ENCODE results near the gene PLSCR4.

PLSCR4 gene

DNA sequence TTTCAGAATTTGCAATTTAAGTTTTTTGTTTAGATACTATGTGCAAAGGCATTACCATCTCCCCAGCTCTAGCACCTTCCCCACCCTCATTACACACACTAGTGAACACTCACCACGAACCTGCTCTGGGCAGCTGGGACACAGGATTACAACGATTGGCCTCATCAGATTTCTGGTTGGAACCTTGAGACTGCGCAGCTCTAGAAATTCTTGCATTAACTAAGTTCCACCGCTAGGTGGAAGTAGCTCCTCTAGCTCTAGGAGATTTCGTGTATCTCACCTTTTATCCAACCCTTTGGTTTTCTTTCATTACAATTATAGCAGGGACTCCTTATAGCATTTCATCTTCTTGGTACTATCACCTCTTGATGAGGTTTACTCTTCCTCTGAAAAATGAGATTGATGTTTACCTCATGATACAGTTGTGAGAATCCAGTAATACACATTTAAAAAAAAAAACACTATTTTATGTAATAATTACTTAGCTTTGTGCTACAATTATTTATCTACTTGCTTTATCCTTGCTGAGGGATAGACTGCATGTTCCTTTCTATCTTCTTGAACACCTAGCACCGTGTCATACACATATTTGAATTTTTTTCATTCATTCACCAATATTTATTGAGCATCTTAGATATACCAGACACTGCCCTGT lies 61.3 kb downstream of the PLSCR4 start:
- DNase-seq, result peak in 1 of 2 donors; percentile 48

DNA sequence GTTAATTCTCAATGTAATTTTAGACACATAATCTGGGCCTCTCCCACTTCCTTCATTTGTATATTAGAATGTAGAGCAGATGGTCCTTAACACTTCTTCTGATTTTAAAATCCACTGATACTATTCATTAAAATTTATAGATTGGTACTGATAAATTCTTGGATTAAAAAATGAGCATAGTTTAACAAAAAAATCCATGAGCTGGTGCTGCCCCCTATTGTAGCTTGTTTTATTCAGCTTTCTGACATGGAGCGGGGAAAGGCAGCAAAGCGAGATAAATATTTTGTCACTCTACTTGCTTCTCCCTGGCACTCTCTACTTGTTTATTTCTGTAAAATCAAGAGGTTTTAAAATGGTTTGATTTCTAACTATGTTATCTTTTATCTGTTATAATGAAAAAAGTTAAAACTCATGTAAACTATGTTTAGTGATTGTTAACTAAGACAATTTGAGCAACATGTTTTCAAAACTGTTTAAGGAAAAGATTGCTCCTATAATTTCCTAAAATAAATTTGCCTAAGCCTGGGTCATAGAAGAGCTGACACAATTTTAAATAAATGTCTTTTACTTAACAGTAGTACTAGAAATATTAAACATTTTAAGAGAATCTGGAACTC lies 63.5 kb downstream of the PLSCR4 start:
- peak; percentile 9 to 73 for DNase-seq

DNA sequence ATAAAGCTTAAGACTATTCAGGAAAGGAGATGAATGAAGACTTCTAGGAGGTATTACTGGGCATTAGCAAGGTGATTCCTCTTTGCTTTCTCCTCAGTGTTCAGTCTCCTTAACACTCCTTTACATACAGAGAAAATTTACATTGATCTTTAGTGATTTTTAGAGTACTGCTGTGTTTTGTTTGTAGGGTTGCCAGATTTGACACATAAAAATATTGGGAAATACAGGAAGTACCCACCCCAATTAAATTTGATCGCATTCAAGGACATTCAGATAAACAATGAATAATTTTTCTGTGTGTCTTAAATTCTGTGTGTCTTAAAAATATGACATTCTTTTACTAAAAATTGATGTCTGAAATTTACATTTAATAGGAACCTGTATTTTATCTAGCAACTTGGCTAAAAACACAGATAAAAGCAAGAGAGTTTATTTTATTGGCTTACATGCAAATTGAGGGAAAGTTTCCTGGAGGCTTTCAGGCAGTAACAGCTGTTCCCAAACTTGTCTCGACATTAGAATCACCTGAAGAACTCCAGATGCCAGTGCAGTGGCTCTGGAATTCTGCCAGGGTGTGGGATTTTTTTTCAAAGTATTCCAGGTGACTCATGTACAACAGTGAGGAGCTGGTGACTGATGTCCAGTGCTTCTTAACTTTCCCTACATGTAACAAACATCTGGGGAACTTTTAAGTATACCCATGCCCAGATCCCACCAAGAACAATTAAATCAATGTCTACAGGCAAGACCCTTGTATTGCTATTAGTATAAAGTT lies 66.5 kb downstream of the PLSCR4 start:
- no peak for DNase-seq

DNA sequence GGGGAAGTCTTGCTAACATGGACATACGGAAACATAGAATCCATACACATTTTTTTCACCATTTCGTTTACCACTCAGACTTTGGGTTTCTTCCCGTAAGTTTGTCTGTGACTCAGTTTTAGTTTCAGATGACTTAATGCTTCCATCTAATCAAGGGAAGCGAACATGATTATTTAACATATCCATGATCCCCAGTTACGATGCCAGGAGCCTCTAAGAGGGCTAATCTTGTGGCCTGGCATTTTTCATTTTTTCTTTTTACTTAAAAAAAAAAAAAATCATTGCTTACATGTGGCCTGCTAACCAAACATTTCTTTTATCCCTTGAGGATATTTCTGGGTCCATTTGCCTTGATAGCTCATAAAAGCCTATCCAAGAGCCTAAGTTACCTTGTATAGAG lies 69.7 kb downstream of the PLSCR4 start:
- DNase-seq, result no peak

DNA sequence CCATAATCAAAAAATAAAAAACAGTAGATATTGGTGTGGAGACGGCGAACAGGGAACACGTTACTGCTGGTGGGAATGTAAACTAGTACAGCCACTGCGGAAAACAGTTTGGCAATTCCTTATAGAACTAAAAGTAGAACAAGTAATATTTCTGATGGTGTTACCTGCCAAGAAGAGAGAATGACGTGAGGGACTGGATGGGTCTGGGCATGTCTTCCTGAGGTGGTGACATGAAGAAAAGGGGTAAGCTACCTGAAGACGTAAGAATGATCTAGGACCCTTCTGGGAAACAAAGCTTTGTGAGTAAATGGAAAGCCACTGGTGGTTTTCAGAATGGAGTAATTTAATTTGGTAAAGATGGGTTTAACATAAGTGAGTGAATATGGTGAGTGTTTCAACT lies 70.5 kb downstream of the PLSCR4 start:
- DNase-seq, result no peak

DNA sequence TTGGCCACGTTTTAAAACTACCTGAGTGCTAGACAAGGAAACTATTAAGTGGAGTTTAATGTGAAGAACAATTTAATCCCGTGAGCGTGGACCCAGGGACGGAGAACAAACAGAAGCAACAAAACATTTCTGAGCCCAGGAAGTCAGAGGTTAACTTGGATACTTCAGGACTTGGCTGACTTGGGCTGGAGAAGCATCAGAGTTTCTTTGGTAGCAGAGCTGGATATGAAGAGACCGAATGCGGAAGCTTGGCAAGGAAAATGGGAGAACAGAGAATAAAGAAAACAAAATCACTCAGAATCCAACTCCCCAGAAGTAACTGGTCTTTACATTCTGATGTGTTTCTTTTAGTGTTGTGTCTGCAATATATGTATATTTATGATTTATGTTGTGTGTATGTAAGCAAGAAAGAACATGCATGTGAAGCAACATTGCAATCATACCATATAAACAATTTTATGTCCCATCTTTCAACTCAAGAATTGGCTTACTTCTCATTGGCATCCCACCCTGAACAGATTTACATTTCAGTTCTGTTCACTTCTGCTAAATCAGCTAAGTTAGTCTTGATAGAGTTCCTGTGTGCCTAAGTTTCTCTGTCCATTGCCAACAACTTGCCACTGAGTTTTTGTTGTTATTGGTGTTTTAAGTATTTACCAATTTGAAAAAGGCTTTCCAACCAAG lies 72.8 kb downstream of the PLSCR4 start:
- DNase-seq, result no peak

DNA sequence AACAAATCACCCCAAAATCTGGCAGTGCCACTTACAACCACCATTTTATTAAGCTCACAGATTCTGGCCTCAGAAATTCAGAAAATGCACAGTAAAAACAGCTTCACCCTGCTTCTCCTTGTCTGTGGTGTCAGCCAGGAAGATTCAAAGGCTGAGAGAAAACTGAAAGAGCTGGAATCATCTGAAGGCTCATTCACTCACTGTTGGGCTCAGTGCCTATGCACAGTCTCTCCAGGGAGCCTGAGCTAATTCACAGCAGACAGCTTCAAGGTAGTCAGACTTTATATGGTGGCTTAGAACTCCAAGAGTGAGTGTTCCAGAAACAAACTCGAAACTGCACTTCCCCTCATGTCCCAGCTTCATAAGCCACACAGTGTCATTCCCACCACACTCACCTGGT lies 73.4 kb downstream of the PLSCR4 start:
- DNase-seq, result no peak

DNA sequence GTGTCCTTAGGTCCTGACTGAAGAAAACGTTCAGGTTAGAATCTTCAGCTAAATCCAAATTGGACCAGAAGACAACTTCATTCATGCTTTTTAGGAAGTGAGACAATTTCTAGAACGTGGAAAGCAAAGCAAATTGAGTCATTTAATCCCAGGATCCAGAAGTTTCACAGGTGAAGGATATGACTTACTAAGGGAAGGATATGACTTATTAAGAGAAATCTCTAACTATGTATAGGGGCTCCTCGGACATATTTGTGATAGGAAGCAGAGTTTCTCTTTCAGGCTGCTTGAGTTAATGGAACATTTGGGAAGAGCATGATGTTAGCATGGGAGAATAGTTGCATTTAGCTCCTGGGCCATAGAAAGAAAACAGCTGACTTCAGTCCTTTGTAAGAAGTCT lies 73.8 kb downstream of the PLSCR4 start:
- DNase-seq, result no peak

DNA sequence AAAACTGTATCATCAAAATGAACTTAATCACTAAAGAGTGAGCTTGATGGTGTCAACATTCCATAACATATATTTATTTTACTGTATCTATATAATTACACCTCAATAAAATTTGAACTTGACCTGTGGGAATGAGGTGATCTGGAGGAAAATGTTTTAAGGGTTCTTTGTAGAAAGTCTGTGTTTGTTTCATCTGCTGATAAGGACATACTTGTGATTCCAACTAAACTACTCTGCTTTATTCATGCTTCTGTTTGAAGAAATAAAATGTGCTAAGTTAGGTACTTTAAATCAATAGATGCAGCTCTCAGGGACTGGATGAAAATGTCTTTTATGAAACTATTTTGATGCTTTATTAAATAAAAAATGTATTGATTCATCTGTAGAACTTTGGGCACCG lies 78.3 kb downstream of the PLSCR4 start:
- DNase-seq, result no peak

DNA sequence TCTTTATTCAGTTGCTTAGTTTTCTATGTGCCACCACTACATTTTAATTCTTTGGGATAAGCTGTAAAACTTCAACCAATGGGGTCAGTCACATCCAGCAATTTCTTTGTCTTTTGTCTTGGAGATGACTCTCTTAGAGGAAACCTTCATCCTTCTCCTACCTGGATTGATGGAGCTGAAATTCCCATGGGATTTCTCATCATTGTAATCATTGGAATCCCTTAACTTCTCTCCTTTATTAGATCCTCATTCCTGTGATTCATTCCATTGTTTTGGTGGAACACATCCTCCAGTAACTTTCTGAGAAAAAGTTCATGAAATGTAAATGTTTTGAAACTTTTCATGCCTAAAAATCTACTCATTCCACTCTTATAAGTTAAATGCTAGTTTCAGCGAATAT lies 80.3 kb downstream of the PLSCR4 start:
- no peak for DNase-seq

DNA sequence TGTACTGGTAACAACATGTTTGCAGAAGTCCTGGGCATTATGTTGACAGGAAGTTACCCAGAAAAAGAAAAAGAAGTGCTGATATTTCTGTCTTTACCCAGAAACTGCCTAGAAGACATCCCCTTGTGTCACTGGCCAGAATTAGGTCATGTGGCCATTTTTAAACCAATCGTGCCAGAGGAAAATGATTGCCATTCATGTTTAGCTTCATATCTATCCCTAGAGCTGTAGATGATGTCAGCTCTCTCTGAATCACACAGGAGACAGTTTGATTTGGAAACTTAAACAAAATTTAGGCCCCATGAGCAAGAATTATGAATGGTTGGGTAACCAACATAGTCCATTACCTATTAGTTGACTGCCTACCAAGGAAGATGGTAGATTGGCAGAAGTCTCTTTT lies 81.0 kb downstream of the PLSCR4 start:
- DNase-seq, result no peak

DNA sequence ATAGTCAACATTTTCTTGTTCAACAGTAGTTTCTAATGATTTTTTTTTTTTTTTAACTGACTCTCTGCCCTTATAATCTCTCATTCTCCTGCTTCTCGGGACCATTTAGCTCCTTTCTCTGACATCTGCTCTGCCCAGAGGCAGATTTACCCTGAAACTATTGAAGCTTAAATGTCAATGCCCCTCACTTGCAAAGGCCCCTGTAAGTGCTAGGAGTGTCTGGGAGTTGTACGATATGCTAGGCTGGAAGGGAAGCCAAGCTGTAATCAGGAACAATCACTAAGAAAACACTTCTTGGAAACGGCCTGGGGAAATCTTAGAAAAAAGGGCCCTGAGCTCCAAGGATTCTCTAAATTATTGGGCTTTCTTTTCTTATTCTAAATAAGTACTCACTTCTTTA lies 84.1 kb downstream of the PLSCR4 start:
- no peak for DNase-seq

DNA sequence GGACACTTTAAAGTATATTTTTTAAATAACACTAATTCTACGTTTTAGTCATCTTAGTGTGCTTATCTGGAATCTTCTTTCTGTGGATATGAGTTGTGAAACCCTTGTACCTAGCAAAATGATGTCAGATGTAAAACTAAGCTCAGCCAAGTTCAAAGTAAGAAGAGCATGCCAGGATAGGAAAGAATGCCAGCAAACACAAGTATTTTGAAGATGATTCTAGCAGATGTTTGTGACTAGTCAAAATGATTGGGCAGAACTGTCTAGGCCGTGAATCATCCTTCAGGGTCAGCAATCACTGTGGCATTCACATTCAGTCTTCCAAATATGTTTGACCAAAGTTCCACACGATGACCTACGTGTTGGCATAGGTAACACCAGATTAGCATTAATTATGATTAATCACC lies 84.5 kb downstream of the PLSCR4 start:
- no peak for DNase-seq

DNA sequence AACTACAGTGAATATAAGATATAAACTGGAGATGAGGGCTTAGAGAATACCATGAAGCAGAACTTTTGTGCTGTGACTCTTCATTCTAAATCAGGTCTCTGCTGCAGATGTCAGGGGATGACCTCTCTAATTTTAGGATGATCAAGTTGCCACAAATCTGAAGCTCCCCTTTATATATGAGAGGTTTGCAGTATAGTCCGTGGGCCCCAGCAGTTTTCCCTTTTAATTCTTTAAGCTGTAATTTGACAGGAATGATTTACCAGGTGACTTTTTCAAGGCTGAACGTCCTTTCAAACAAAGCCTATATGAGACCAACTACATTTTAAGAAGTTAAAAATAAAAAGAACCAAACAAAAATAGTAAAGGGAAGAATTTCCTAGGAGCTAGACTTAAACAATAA lies 85.0 kb downstream of the PLSCR4 start:
- no peak for DNase-seq

DNA sequence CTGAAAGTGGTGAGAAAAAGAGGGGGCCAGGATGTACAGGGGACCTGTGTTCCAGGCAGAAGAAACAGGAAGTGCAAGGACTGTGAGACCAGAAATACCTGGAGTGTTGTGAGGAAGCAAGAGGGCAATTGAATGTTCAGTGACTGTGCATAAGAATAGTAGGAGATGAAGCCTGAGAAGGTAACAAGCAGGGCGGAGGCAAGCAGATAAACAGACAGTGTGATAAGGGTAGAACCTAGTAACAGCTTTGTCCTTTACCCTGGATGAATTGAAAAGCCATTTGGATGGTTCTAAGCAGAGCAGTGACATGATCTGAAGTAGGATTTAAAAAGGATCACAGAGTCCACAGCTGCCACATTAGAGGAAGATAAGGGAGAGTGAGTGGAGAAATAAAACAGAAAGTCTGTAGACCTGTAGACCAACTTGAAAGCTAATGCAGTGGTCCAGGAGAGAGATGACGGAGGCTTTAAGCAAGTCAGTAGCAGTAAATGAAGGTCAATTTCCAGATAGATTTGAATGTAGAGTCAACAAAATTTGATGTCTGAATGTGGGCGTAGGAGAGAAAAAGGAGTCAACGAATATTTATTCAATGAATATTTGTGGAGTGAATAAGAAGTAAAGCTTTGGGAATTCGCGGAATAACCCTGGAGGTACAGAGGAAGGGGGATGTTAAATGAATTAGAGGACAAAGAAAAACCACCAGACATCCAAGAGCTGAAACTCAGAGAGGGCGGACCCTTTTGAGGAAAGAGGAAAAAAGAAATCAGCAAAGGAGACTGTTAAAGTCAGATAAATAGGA lies 85.7 kb downstream of the PLSCR4 start:
- DNase-seq, result no peak

DNA sequence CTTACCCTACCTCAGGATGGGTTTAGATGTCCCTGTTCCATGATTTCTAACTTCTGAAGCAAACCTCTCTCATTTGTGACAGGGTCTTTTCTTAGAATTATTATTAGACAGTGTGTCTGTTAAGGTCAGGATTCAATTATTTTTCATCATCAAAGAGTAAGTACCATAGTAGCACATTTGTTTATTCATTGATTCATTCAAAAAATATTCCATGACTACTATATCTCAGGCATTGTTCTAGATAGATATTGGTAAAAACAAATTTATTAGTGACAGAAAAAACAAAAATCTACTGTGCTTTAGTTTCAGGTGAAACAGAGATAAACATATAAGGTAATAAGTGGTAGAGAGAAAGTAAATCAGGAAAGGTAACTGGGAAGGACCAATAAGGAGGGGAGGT lies 86.4 kb downstream of the PLSCR4 start:
- no peak for DNase-seq

DNA sequence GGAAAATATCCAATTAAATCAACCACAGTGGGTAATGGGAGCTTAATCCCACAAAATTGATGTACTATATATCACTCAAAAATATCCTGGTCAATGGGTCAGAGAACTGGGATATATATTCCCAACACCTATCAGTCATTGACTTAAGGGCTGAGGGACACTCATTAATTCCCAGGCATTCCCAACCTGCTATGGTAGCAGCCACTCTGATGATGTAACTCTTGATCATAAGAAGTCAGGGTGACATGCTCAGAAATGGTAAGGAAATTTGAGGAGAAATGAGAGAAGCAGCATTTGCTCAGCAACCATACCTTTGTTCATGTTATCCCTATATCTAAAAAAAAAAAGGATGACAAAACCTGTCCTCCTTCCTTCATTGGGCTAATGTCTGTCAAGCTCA lies 86.8 kb downstream of the PLSCR4 start:
- DNase-seq, result no peak

DNA sequence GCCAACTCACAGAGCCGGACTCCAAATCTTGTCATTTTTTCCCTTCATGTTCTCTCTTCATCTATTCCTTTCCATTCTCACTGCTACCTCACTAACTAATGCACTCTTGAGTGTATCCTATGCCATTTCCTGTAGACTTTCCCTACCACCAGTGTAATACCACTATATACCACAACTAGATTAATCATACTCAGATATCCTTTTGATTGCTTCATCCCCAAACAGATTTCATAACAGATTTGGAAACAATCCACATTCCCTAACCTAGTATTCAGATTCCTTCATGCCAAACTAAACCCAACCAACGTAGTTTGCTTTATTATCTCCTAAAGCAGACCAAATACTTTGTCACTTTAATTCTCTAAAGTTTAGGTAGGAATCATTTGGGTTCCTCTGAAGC lies 87.3 kb downstream of the PLSCR4 start:
- DNase-seq, result no peak

DNA sequence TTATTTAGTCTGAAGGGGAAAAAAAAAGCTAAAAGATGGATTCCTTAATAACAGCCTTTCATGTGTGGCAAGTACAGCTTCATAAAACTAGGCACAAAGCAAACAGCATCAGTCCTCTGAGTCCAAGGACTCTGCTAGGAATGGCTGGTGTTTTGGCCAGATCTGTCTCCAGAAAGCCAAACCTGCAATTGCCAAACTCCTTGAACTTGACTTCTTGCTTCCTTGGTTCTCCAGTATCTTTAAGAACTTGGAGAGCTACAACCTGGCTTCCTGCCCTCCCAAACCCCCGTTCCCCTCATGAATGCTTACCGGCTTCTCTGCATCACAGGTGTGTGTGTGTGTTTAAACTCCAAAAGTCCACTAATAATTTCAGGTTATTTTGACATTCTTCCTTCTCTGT lies 88.3 kb downstream of the PLSCR4 start:
- DNase-seq, result no peak

DNA sequence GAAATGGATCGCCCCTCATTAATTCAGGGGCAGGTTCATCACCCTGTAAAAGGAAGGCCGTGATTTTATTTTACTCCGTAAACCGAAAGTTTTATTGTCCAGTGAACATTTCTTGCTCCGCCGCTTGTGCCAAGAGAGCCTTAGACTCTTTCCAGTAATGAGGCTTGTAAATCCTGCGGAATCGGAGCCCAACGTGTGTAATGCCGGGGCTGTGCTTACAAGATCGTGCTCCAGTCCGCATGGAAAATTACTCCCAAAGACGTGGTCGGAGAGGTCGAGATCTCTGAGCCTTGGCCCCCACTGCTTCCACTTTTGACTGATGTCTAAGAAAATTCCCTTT lies 89.3 kb downstream of the PLSCR4 start:
- no peak for DNase-seq

DNA sequence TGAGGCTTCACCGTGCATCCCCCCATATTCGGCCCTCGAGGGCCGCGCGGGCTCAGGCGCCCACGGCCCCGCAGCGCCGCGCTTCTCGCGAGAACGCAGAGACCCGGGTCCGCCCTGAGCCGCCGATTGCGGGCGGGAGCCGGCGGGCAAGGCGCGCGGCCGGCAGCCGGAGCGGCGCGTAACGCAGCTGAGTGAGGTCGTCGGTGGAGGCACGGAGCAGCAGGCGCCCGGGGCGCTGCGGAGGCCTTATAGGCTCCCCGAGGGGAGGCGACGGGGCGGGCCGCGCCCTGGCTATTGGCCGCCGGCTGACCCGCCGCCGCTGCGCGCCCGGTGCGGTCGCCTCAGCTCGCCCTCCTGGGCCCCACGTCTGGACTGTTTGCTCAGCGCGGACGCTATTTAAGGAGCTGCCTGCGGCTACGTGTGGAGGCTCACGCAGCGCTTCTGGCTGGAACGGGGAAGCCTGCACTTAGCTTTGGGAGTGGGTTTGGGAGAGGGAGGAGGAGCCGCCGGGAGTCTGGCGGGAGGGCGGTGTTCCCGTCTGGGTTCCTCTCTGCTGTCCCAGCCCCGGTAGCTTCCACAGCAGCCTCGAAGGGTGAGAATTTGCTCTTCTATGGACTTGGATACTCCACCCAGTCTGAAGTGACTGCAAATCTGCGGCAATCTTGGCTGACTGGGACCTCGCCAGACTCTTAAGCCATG lies 89.8 kb downstream of the PLSCR4 start, which contains the start of gene PLOD2:
PLOD2 (minus strand) TSS at position 221 of the 699 bp plus-strand sequence; CDS start at position 26, 195 bp downstream.
- DNase-seq, result peak; percentile 35 to 56

DNA sequence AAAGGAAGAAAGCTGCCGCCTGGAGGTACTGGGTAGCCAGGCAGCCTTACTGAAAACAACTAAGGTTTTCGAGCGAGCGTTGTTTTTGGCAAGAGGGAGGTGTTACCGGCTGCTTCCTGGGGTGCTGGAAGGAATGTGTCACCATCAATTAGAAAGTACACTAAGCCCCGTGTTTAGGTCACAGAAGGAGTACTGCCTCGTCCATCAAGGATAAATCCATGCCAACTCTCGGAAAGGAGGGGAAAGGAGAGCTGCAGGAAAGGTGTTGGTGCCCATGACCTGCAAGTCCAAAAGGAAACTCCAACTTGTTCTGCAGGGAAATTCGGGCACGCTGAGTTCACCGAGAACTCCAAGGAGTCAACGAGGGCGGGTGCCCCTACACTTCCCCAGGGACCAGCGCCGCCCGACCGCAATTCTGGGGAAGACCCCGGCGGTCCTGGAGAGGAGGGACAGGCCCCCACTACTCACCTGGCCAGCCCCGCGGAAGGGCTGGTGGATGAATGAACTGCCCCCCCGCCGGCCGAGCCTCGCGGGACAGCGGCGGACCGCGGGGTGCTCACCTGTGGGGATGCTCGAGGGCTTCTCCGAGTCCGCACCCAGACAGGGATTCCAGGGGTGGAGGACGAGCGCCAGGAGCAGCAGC lies 90.5 kb downstream of the PLSCR4 start:
- DNase-seq, result peak; percentile 40 to 73

All from hippocampal formation (tissue), 2 donors.